HCT116 (cell line): ENCODE data around the gene ACTR1B. TPM values are rescaled to one million over a fixed set of nuclear protein-coding genes. Genes with fewer than 3 reads are reported as not detected.
A peak's percentile ranks its signal among the peaks of the same experiment; 100 is the strongest.

Source experiments
- ATAC-seq: fragments of 200-7000 bp; cut with Tn5 transposase; 2 replicates; pipeline ENCODE4 v1.9.1; 2020; ENCODE audit warnings: mild to moderate bottlenecking, moderate library complexity
- BruUV-seq: library from RNA; stranded (reverse); fragments of 400-500 nt; replicated peaks from 2 replicates; lab custom pipeline; 2021; lab: Mats Ljungman, UMichigan
- CTCF ChIA-PET: fragments of 300-600 bp; sonication (Branson Sonifier 250); formaldehyde crosslinking; loops from one replicate; lab custom pipeline; 2021; ENCODE audit warnings: antibody characterized with exemption; lab: Charles Lee
- POLR2A ChIA-PET: fragments of 300-600, 350-600 bp; sonication (Branson Sonifier 250); formaldehyde crosslinking; loops from one replicate; lab custom pipeline; 2021; ENCODE audit warnings: antibody characterized with exemption; lab: Charles Lee
- RAD21 ChIA-PET, 2 experiments: fragments of 300-600 bp; sonication (Branson Sonifier 250); formaldehyde crosslinking; loops; one replicate each; lab custom pipeline; 2023; ENCODE audit warnings: low total read pairs in 2 of 2; ENCODE audit not compliant: uncharacterized antibody in 2 of 2, unreplicated experiment in 2 of 2, low non-redundant PET in 1 of 2; lab: Charles Lee
- DNase-seq: peaks from one replicate; pipeline ENCODE4 v3.0.0-alpha.2; 2010; ENCODE audit warnings: low read depth, low spot score
- H2AFZ ChIP-seq: fragments of 200-600 bp; shearing (Covaris generic), sonication (generic); 2 replicates; pipeline ENCODE4 v1.6.1; 2017; ENCODE audit warnings: low read depth, mixed run types, mixed read lengths, antibody characterized with exemption, low read length; ENCODE audit not compliant: poor library complexity, severe bottlenecking
- H3K27ac ChIP-seq: 2 replicates; pipeline ENCODE4 v1.5.1; 2012; ENCODE audit warnings: low read depth, low read length
- H3K27me3 ChIP-seq: fragments of 200-600 bp; sonication (generic); 2 replicates; pipeline ENCODE4 v1.6.1; 2016; ENCODE audit warnings: mixed run types, low read length, mixed read lengths; ENCODE audit not compliant: insufficient read depth
- H3K36me3 ChIP-seq, 2 experiments: fragments of 200-500 bp in 1 of 2; fragments of 200-600 bp in 1 of 2; sonication (Bioruptor generic) in 1 of 2; sonication (generic) in 1 of 2; 2 replicates each; pipeline versions ENCODE4 v1.5.1 to v1.6.1; 2014 to 2016; ENCODE audit warnings: low read length in 2 of 2, inconsistent platforms in 1 of 2, mixed read lengths in 1 of 2, mixed run types in 1 of 2; ENCODE audit not compliant: insufficient read depth in 2 of 2, control insufficient read depth in 1 of 2
- H3K4me1 ChIP-seq, 2 experiments: fragments of 200-600 bp in 1 of 2; sonication (generic) in 1 of 2; 2 replicates each; pipeline versions ENCODE4 v1.5.1 to v1.6.1; 2012 to 2017; ENCODE audit warnings: low read length in 2 of 2, inconsistent platforms in 1 of 2, mild to moderate bottlenecking in 1 of 2, mixed read lengths in 1 of 2, mixed run types in 1 of 2, moderate library complexity in 1 of 2; ENCODE audit not compliant: insufficient read depth in 2 of 2, control insufficient read depth in 1 of 2
- H3K4me2 ChIP-seq: fragments of 200-600 bp; sonication (generic); 2 replicates; pipeline ENCODE4 v1.6.1; 2017; ENCODE audit warnings: mixed run types, low read length, mixed read lengths
- H3K4me3 ChIP-seq, 2 experiments: fragments of 200-600 bp in 1 of 2; sonication (generic) in 1 of 2; replicated peaks in 1 of 2; 2 replicates each; pipeline ENCODE4 v1.5.1; 2011 to 2016; ENCODE audit warnings: low read length in 2 of 2, control low read depth in 1 of 2, low read depth in 1 of 2, mild to moderate bottlenecking in 1 of 2, mixed read lengths in 1 of 2, mixed run types in 1 of 2
- H3K79me2 ChIP-seq: fragments of 200-600 bp; sonication (generic); 2 replicates; pipeline ENCODE4 v1.6.1; 2017; ENCODE audit warnings: mild to moderate bottlenecking, mixed run types, low read length, moderate library complexity, mixed read lengths; ENCODE audit not compliant: insufficient read depth
- H3K9ac ChIP-seq: fragments of 200-600 bp; sonication (generic); 2 replicates; pipeline ENCODE4 v1.6.1; 2016; ENCODE audit warnings: low read length, mixed read lengths
- H3K9me2 ChIP-seq: fragments of 200-600 bp; sonication (generic), shearing (Covaris generic); 2 replicates; pipeline ENCODE4 v1.6.1; 2017; ENCODE audit warnings: mixed run types, mild to moderate bottlenecking, moderate library complexity; ENCODE audit not compliant: insufficient read depth
- H3K9me3 ChIP-seq, 2 experiments: fragments of 200-500 bp in 1 of 2; fragments of 200-600 bp in 1 of 2; sonication (Bioruptor generic) in 1 of 2; sonication (generic) in 1 of 2; 2 replicates each; pipeline ENCODE4 v1.6.1; 2014 to 2017; ENCODE audit warnings: low read length in 2 of 2, mixed read lengths in 2 of 2, inconsistent platforms in 1 of 2, low read depth in 1 of 2, mild to moderate bottlenecking in 1 of 2, mixed run types in 1 of 2, moderate library complexity in 1 of 2; ENCODE audit not compliant: control insufficient read depth in 1 of 2, insufficient read depth in 1 of 2
- H4K20me1 ChIP-seq: fragments of 200-600 bp; sonication (generic), shearing (Covaris generic); 2 replicates; pipeline ENCODE4 v1.6.1; 2017; ENCODE audit warnings: mixed run types, mild to moderate bottlenecking, moderate library complexity; ENCODE audit not compliant: insufficient read depth
- EZH2 ChIP-seq: fragments of 200-600 bp; sonication (generic); IDR thresholded peaks from 2 replicates; pipeline ENCODE4 v1.6.1; 2017; ENCODE audit warnings: antibody characterized with exemption, mixed run types
- FOSL1 ChIP-seq: IDR thresholded peaks from 2 replicates; pipeline ENCODE4 v1.6.1; 2012; ENCODE audit warnings: low read depth
- JUND ChIP-seq: IDR thresholded peaks from 2 replicates; pipeline ENCODE4 v1.6.1; 2012
- SIN3A ChIP-seq: IDR thresholded peaks from 2 replicates; pipeline ENCODE4 v1.6.1; 2012; ENCODE audit warnings: low read depth
- ZNF274 ChIP-seq: fragments of 200-500 bp; sonication (Bioruptor generic); IDR thresholded peaks from 2 replicates; pipeline ENCODE4 v1.6.1; 2014; ENCODE audit warnings: mild to moderate bottlenecking, low read depth, low read length, inconsistent platforms
- intact Hi-C: fragments of 100-400 bp; cut with micrococcal nuclease; formaldehyde crosslinking; loops from 2 replicates; pipeline ENCODE4 v1.10.0; 2022
- total RNA-seq: library from RNA; stranded (reverse); gene quantifications from one replicate; pipeline ENCODE4 v1.2.1, GENCODE V29; 2021; ENCODE audit not compliant: unreplicated experiment
- TF ChIP-seq, protein P1 (sequence below): IDR thresholded peaks from 2 replicates; pipeline ENCODE4 v1.6.1; 2012; ENCODE audit warnings: low read depth
- TF ChIP-seq, protein P2 (sequence below): IDR thresholded peaks from 2 replicates; pipeline ENCODE4 v1.6.1; 2012

ACTR1B gene
- total RNA-seq, 1 experiment from 2014 or later = 42.8 TPM

DNA sequence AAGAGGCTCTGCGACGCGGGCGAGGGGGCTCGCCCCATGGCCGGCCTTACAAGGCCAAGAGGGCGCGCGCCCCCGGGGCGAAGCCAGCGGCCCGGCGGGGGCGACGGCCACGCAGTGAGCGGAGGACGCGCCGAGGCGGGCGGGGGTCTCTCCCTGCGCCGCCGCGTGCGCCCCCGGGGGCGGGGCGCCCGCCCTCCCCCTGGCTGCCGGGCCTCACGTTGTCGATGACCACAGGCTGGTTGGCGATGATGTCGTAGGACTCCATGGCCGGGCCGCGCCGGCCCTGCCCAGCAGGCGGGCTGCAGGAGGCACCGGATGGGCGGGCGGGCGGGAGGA lies 250 bp downstream of the ACTR1B start (continued):
- TF ChIP-seq, protein P1, sequence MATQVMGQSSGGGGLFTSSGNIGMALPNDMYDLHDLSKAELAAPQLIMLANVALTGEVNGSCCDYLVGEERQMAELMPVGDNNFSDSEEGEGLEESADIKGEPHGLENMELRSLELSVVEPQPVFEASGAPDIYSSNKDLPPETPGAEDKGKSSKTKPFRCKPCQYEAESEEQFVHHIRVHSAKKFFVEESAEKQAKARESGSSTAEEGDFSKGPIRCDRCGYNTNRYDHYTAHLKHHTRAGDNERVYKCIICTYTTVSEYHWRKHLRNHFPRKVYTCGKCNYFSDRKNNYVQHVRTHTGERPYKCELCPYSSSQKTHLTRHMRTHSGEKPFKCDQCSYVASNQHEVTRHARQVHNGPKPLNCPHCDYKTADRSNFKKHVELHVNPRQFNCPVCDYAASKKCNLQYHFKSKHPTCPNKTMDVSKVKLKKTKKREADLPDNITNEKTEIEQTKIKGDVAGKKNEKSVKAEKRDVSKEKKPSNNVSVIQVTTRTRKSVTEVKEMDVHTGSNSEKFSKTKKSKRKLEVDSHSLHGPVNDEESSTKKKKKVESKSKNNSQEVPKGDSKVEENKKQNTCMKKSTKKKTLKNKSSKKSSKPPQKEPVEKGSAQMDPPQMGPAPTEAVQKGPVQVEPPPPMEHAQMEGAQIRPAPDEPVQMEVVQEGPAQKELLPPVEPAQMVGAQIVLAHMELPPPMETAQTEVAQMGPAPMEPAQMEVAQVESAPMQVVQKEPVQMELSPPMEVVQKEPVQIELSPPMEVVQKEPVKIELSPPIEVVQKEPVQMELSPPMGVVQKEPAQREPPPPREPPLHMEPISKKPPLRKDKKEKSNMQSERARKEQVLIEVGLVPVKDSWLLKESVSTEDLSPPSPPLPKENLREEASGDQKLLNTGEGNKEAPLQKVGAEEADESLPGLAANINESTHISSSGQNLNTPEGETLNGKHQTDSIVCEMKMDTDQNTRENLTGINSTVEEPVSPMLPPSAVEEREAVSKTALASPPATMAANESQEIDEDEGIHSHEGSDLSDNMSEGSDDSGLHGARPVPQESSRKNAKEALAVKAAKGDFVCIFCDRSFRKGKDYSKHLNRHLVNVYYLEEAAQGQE = no peak

DNA sequence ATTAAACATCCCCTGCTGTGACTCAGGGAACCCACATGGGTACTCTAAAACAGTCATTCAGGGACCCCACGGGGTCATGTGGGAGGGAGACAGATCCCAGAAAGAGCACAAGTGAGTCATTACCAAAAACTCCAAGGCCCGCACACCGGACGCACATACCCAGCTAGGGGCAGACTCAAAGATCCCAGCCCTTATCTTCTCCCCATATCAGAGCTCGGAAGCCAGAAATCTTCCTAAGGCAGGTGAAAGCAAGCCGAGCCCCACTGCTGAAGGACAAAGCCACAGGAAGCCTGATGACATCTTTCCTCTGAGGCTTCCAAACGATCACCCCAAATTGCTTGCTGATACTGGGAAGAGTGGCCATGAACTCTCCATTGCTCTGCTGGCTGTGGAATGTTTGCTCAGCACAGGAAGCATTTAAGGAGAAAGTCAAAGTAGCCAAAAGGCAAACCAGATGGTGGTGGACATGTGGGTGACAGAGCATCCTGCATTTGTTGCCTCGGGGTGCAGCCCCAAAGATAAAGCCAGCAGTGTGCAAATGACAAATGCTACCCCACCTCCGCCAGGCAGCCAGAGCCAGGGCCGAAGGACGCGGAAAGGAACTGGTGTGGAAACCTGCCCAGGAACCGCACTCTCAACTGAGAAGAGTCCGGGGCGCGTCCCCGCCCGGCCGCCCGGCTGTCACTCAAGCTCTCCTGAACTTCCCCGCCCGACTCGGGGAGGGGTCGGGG lies 784 bp downstream of the ACTR1B start:
- RAD21 ChIA-PET = no interaction called here
- POLR2A ChIA-PET = interaction anchor here (1.8 kb wide), 1 partner anchor 17 kb away, joined by 11 read pairs; the partner anchor contains the start of gene COX5B
- peak overlapping the region; percentile 97 for H3K4me2 ChIP-seq
- H4K20me1 ChIP-seq = no peaks in the 10 kb centered on the region
- intact Hi-C loops = no loop called here
- H3K4me1 ChIP-seq = peaks cover 6 to 20% of the 10 kb centered on the region in 2 experiments; a peak in 3 of 4 replicates
- BruUV-seq = TSS peak; percentile 69
- peak overlapping the region; percentile 83 for H3K9ac ChIP-seq
- H3K9me3 ChIP-seq = no peaks in the 10 kb centered on the region
- no peaks in the 10 kb centered on the region for H3K27me3 ChIP-seq
- H3K27ac ChIP-seq = peak overlapping the region; percentile 92
- H3K9me2 ChIP-seq = no peaks in the 10 kb centered on the region
- no peaks in the 10 kb centered on the region; a peak in 1 of 4 replicates for H3K36me3 ChIP-seq
- H2AFZ ChIP-seq = no peak overlapping the region
- CTCF ChIA-PET = interaction anchor here (0.9 to 1.7 kb wide), 3 partner anchors 16 to 72 kb away, joined by 3 to 12 read pairs (median 4); partner anchors contain the start of gene COX5B
- no peak for TF ChIP-seq ZNF274
- TF ChIP-seq, protein P2, sequence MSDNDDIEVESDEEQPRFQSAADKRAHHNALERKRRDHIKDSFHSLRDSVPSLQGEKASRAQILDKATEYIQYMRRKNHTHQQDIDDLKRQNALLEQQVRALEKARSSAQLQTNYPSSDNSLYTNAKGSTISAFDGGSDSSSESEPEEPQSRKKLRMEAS = peak; percentile 28; the same call in 1 of the 2 replicates
- TF ChIP-seq JUND = no peak
- 0 out of 2 replicates have a peak, but pooled peaks have one; percentile 44 for TF ChIP-seq SIN3A
- no peak for TF ChIP-seq FOSL1
- no peak for TF ChIP-seq EZH2
- no peak for DNase-seq
- H3K4me3 ChIP-seq = peak overlapping the region; percentile 83 to 88
- H3K79me2 ChIP-seq = peaks cover 30% of the 10 kb centered on the region
- ATAC-seq = peak; percentile 49
